ENCODE data around the gene SHISA8. TPM values are rescaled to one million over a fixed set of nuclear protein-coding genes. Genes with fewer than 3 reads are reported as not detected.
A peak's percentile ranks its signal among the peaks of the same experiment; 100 is the strongest.
"Not testable (repeated sequence)": the region's sequence is repeated elsewhere in the genome, so short reads cannot be mapped to it uniquely, and the experiment has no call there.

SHISA8 gene
- total RNA-seq, 1 donor: not detected

GRCh38 chr22:41949297-41949965 is 34.6 kb upstream of the SHISA8 start:
- no peak for DNase-seq (ENCODE audit: low read depth)
- TF ChIP-seq, protein P1, sequence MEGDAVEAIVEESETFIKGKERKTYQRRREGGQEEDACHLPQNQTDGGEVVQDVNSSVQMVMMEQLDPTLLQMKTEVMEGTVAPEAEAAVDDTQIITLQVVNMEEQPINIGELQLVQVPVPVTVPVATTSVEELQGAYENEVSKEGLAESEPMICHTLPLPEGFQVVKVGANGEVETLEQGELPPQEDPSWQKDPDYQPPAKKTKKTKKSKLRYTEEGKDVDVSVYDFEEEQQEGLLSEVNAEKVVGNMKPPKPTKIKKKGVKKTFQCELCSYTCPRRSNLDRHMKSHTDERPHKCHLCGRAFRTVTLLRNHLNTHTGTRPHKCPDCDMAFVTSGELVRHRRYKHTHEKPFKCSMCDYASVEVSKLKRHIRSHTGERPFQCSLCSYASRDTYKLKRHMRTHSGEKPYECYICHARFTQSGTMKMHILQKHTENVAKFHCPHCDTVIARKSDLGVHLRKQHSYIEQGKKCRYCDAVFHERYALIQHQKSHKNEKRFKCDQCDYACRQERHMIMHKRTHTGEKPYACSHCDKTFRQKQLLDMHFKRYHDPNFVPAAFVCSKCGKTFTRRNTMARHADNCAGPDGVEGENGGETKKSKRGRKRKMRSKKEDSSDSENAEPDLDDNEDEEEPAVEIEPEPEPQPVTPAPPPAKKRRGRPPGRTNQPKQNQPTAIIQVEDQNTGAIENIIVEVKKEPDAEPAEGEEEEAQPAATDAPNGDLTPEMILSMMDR (IDR thresholded peaks at IDR 0.05; ENCODE audit: insufficient read depth, low read depth, low read length): no peak
- no peak overlapping the region for H3K4me3 ChIP-seq (ENCODE audit: low read depth, low read length)

DNA sequence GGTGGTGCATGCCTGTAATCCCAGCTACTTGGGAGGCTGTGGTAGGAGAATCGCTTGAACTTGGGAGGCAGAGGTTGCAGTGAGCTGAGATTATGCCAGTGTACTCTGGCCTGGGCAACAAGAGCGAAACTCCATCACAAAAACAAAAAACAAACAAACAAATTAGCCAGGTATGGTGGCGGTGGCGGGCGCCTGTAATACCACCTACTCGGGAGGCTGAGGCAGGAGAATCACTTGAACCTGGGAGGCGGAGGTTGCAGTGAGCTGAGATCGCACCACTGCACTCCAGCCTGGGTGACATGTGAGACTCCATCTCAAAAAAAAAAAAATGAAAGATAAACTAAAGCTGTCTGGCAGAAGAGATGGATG is 34.0 kb upstream of the SHISA8 start:
- not testable (repeated sequence) for DNase-seq (ENCODE audit: low read depth); H3K4me3 ChIP-seq (ENCODE audit: low read depth, low read length)

- no peak overlapping the region for H3K4me3 ChIP-seq (ENCODE audit: low read depth, low read length)
- DNase-seq (ENCODE audit: low read depth): no peak
- TF ChIP-seq, protein P1 (IDR thresholded peaks at IDR 0.05; ENCODE audit: insufficient read depth, low read depth, low read length): no peak
Observed at GRCh38 chr22:41948142-41948541, 33.3 kb upstream of the SHISA8 start.

- no peak for DNase-seq (ENCODE audit: low read depth)
- H3K4me3 ChIP-seq (ENCODE audit: low read depth, low read length): peak overlapping the region; percentile 92
- TF ChIP-seq, protein P1 (IDR thresholded peaks at IDR 0.05; ENCODE audit: insufficient read depth, low read depth, low read length): no peak
Observed at GRCh38 chr22:41947424-41948080, 32.7 kb upstream of the SHISA8 start.

GRCh38 chr22:41946629-41947423 is 32.0 kb upstream of the SHISA8 start, which contains the start of gene CENPM:
Gene CENPM (minus strand): TSS chr22:41947152. CDS start chr22:41947076, 76 bp downstream.
- TF ChIP-seq, protein P1 (IDR thresholded peaks at IDR 0.05; ENCODE audit: insufficient read depth, low read depth, low read length): no peak
- H3K4me3 ChIP-seq (ENCODE audit: low read depth, low read length): peak within 1 kb of the TSS; percentile 92
- peak; percentile 93 for DNase-seq (ENCODE audit: low read depth)

DNA sequence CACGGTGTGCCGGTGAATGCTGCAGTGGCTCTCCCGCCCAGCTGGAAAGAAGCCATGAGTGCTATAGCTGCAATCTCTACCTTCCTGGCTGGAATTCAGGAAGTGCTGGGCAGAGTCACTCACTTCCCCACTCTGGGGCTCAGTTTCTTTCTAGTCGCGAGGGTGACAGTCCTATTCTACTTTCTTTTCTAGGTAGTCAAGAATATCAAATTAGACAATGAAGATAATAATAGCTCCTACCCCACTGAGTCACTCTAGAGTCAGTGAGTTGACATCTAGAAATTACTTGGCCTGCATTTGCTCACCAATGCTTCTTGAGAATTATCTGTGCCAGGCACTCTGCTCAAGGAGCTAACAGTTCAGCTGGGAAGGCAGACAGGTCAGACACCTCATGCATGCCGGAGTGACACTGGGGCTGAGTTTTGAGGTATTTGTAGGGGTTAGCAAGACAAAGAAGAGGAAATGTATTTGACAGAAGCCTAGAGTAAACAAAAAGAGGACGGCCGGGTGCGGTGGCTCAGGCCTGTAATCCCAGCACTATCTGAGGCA is 28.9 kb upstream of the SHISA8 start:
- TF ChIP-seq, protein P1 (IDR thresholded peaks at IDR 0.05; ENCODE audit: insufficient read depth, low read depth, low read length): no peak
- H3K4me3 ChIP-seq (ENCODE audit: low read depth, low read length): no peak overlapping the region
- DNase-seq (ENCODE audit: low read depth): no peak
